Lower leg skin (tissue), 3 donors: ENCODE data around the gene SEL1L3.

Experiments used
- CTCF ChIP-seq, 3 donors: fragments of 450-650 bp; IDR thresholded peaks; one replicate each; pipeline ENCODE4 v1.5.1; 2016; ENCODE audit warnings: antibody characterized with exemption in 3 of 3, mild to moderate bottlenecking in 3 of 3, moderate library complexity in 2 of 3
- POLR2A ChIP-seq, 2 donors: fragments of 450-650 bp; IDR thresholded peaks; one replicate each; pipeline ENCODE4 v1.6.1; 2016 to 2017; ENCODE audit warnings: antibody characterized with exemption in 2 of 2, mild to moderate bottlenecking in 1 of 2, moderate library complexity in 1 of 2

- TF ChIP-seq POLR2A (IDR thresholded peaks at IDR 0.05) (no peak), CTCF (IDR thresholded peaks at IDR 0.05) (no peak)
Measured at GRCh38 chr4:25786497-25787065, 76.2 kb downstream of the SEL1L3 start.
